ENCODE measurements around the gene RNF39.
A peak's percentile ranks its signal among the peaks of the same experiment; 100 is the strongest.

Gene RNF39

DNA sequence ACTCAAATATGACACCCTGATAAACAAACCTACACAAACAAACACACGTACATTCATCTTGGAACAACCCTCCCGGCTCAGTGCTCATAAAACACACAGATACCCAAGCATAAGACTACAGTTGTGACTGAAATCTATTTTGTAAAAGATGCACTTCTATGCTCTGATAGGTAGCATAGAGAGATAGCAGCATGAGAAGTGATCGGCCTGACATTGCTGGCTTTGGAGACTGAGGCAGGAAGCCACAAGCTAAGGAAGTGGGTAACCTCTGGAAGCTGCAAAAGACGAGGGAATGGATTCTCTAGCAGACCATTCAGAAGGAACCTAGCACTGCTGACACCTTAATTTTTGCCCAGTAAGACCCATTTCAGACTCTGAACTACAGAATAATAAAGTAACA, 1.6 kb upstream of the RNF39 start:
- no peaks in the 10 kb centered on the region for H3K4me1 ChIP-seq (ENCODE audit: insufficient read depth, low read length, severe bottlenecking)
- no peaks in the 10 kb centered on the region for H4K20me1 ChIP-seq (ENCODE audit: insufficient read depth, low read length)
- H3K27ac ChIP-seq (ENCODE audit: low read depth, low read length, poor library complexity, severe bottlenecking) = no peak overlapping the region
- no peaks in the 10 kb centered on the region for H3K36me3 ChIP-seq (ENCODE audit: insufficient read depth, low read length)
- H3F3A ChIP-seq (ENCODE audit: insufficient read depth, low read length) = no peaks in the 10 kb centered on the region
- no peaks in the 10 kb centered on the region for H3K79me2 ChIP-seq (ENCODE audit: insufficient read depth, low read length)
- H3K9me3 ChIP-seq (ENCODE audit: low read length) = no peaks in the 10 kb centered on the region
- no peaks in the 10 kb centered on the region for H3K9me2 ChIP-seq (ENCODE audit: low read depth, low read length)
- H2AFZ ChIP-seq (ENCODE audit: low read length) = no peak overlapping the region
- no peaks in the 10 kb centered on the region; the same call in 1 of the 2 replicates for H3K27me3 ChIP-seq (ENCODE audit: insufficient read depth, low read length)
- no peak overlapping the region for H3K9ac ChIP-seq (ENCODE audit: low read length)
- no peak overlapping the region for H3K4me2 ChIP-seq (ENCODE audit: low read length)
- no peak overlapping the region for H3K4me3 ChIP-seq (ENCODE audit: low read depth, low read length, poor library complexity, severe bottlenecking)
- no peak for TF ChIP-seq EZH2 (IDR thresholded peaks at IDR 0.05; ENCODE audit: borderline replicate concordance, low read length)
- TF ChIP-seq, protein P1, sequence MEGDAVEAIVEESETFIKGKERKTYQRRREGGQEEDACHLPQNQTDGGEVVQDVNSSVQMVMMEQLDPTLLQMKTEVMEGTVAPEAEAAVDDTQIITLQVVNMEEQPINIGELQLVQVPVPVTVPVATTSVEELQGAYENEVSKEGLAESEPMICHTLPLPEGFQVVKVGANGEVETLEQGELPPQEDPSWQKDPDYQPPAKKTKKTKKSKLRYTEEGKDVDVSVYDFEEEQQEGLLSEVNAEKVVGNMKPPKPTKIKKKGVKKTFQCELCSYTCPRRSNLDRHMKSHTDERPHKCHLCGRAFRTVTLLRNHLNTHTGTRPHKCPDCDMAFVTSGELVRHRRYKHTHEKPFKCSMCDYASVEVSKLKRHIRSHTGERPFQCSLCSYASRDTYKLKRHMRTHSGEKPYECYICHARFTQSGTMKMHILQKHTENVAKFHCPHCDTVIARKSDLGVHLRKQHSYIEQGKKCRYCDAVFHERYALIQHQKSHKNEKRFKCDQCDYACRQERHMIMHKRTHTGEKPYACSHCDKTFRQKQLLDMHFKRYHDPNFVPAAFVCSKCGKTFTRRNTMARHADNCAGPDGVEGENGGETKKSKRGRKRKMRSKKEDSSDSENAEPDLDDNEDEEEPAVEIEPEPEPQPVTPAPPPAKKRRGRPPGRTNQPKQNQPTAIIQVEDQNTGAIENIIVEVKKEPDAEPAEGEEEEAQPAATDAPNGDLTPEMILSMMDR (IDR thresholded peaks at IDR 0.05; ENCODE audit: low read length) = no peak

DNA sequence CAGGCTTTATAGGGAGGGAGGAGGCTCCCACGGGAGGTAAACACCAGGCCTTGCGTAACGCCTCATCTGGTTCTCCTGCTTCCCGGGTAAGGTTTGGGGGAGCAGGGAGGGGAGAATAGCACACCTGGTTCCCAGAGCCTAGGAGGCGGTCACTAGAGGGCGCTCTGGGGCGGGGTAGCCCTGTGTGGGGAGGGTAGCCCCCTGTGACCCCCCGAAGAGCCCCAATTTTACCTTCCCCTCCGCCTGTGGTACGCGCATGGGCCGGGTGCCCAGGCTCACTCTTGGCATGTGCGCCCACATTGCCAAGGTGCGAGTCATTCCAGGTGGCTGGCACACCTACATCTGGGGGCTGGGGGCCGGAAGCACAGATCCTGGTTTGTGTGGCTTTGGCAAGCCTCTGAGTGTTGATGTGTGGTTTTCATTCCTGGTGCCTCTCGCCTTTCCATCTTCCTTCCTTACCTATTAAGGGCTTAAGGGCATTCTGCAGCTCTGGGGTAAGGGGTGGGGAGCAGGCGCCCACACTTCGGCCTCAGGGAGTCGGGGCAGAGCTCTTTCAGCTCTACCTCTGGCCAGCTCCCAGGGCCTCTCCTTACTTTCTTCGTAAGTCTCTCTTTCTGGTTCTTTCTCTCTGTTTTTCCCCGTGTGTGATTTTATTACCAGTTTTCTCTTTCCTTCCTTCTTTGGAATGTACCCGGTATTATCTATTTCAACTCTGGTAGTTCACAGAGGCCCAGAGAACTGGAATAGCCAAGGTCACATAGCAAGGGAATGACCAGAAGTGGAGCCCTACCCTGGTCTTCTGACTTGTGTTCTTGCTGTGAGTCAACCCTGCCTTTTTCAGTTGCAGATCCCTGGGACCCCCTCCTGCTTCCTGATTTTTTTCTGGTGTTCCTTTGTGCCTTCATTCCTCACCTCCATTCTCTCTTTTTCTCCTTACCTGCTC, 492 bp upstream of the RNF39 start:
- Histone ChIP-seq H3F3A (ENCODE audit: insufficient read depth, low read length) (no peaks in the 10 kb centered on the region), H3K36me3 (ENCODE audit: insufficient read depth, low read length) (no peaks in the 10 kb centered on the region), H3K27me3 (ENCODE audit: insufficient read depth, low read length) (no peaks in the 10 kb centered on the region; the same call in 1 of the 2 replicates), H3K4me1 (ENCODE audit: insufficient read depth, low read length, severe bottlenecking) (no peaks in the 10 kb centered on the region), H3K9me2 (ENCODE audit: low read depth, low read length) (no peaks in the 10 kb centered on the region), H3K9me3 (ENCODE audit: low read length) (no peaks in the 10 kb centered on the region), H2AFZ (ENCODE audit: low read length) (no peak overlapping the region), H3K79me2 (ENCODE audit: insufficient read depth, low read length) (no peaks in the 10 kb centered on the region), H3K27ac (ENCODE audit: low read depth, low read length, poor library complexity, severe bottlenecking) (no peak overlapping the region), H3K4me2 (ENCODE audit: low read length) (no peak overlapping the region), H3K4me3 (ENCODE audit: low read depth, low read length, poor library complexity, severe bottlenecking) (no peak overlapping the region), H4K20me1 (ENCODE audit: insufficient read depth, low read length) (no peaks in the 10 kb centered on the region), H3K9ac (ENCODE audit: low read length) (no peak overlapping the region)
- TF ChIP-seq, protein P1 (IDR thresholded peaks at IDR 0.05; ENCODE audit: low read length) = peak; percentile 51; the same call in 1 of the 2 replicates
- TF ChIP-seq EZH2 (IDR thresholded peaks at IDR 0.05; ENCODE audit: borderline replicate concordance, low read length) = no peak

DNA sequence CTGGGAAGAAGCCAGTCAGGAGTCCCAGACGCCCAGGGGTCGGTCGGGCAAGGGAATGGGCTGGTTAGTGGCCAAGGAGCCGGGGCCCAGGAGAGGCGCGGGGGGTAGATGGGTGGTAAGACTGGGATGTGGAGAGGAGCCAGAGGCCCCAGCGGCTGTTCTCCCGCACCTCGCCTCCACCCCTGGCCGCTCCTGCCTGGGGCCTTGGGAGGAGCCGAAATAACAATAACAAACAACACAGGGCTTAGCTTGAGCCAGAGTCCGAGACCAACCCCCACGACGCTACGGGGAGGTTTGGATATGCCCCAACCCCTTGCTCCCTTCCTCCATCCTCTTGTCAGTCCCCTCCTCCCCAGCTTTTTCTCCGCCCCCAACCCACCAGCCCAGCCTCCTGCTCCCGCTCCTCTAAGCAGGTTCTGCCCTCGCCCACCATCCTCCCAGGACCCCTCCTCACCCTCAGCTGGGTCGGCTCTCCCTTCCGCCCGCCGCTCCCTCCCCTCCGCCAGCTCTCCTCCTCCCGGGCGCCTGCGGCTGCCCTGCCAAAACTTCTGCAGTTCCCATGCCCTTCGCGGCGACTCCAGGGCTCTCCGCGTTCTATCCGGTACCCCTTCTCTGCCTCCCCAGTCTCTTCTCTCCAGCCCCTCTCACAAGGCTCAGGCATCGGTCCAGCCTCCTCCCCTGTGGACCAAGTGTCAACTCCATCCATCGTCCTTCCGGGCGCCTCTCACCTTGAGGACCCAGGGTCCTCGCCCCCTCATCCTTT, 1.1 kb downstream of the RNF39 start:
- Histone ChIP-seq H3F3A (ENCODE audit: insufficient read depth, low read length) (no peaks in the 10 kb centered on the region), H3K9ac (ENCODE audit: low read length) (no peak overlapping the region), H3K79me2 (ENCODE audit: insufficient read depth, low read length) (no peaks in the 10 kb centered on the region), H3K4me3 (ENCODE audit: low read depth, low read length, poor library complexity, severe bottlenecking) (no peak overlapping the region), H3K36me3 (ENCODE audit: insufficient read depth, low read length) (no peaks in the 10 kb centered on the region), H3K4me1 (ENCODE audit: insufficient read depth, low read length, severe bottlenecking) (no peaks in the 10 kb centered on the region), H4K20me1 (ENCODE audit: insufficient read depth, low read length) (no peaks in the 10 kb centered on the region), H3K4me2 (ENCODE audit: low read length) (no peak overlapping the region), H3K27ac (ENCODE audit: low read depth, low read length, poor library complexity, severe bottlenecking) (no peak overlapping the region), H3K27me3 (ENCODE audit: insufficient read depth, low read length) (no peaks in the 10 kb centered on the region; the same call in 1 of the 2 replicates), H3K9me2 (ENCODE audit: low read depth, low read length) (no peaks in the 10 kb centered on the region), H2AFZ (ENCODE audit: low read length) (no peak overlapping the region), H3K9me3 (ENCODE audit: low read length) (no peaks in the 10 kb centered on the region)
- TF ChIP-seq, protein P1 (IDR thresholded peaks at IDR 0.05; ENCODE audit: low read length) = no peak
- no peak for TF ChIP-seq EZH2 (IDR thresholded peaks at IDR 0.05; ENCODE audit: borderline replicate concordance, low read length)

Measured in OCI-LY1 (cell line).